GM23248 (cell line): ENCODE results near the gene RTN3. TPM values are rescaled to one million over a fixed set of nuclear protein-coding genes. Genes with fewer than 3 reads are reported as not detected.

ENCODE experiments used
- DNase-seq: peaks from one replicate; pipeline ENCODE4 v3.0.0-alpha.2; 2015
- H2AFZ ChIP-seq: fragments of 200-600 bp; sonication (generic); 2 replicates; pipeline ENCODE4 v1.6.1; 2016; ENCODE audit warnings: antibody characterized with exemption
- H3F3A ChIP-seq: fragments of 200-600 bp; sonication (generic); 2 replicates; pipeline ENCODE4 v1.6.1; 2016; ENCODE audit warnings: mild to moderate bottlenecking, antibody characterized with exemption, mixed run types; ENCODE audit not compliant: insufficient read depth
- H3K27ac ChIP-seq: fragments of 200-600 bp; sonication (generic); 2 replicates; pipeline ENCODE4 v1.5.1; 2016; ENCODE audit warnings: mild to moderate bottlenecking
- H3K27me3 ChIP-seq: fragments of 200-600 bp; sonication (generic); replicated peaks from 2 replicates; pipeline ENCODE4 v1.6.1; 2016; ENCODE audit warnings: mild to moderate bottlenecking; ENCODE audit not compliant: insufficient read depth
- H3K36me3 ChIP-seq: fragments of 200-600 bp; sonication (generic); 2 replicates; pipeline ENCODE4 v1.6.1; 2016; ENCODE audit warnings: low read depth, mild to moderate bottlenecking
- H3K4me1 ChIP-seq: fragments of 200-600 bp; sonication (generic); 2 replicates; pipeline ENCODE4 v1.6.1; 2016; ENCODE audit warnings: mild to moderate bottlenecking; ENCODE audit not compliant: insufficient read depth
- H3K4me2 ChIP-seq: fragments of 200-600 bp; sonication (generic); one replicate; pipeline ENCODE4 v1.6.1; 2016; ENCODE audit warnings: mild to moderate bottlenecking; ENCODE audit not compliant: unreplicated experiment
- H3K4me3 ChIP-seq: fragments of 200-600 bp; sonication (generic); 2 replicates; pipeline ENCODE4 v1.5.1; 2016; ENCODE audit warnings: mild to moderate bottlenecking
- H3K79me2 ChIP-seq: fragments of 200-600 bp; sonication (generic); 2 replicates; pipeline ENCODE4 v1.6.1; 2016; ENCODE audit warnings: mild to moderate bottlenecking; ENCODE audit not compliant: insufficient read depth
- H3K9ac ChIP-seq: fragments of 200-600 bp; sonication (generic); 2 replicates; pipeline ENCODE4 v1.6.1; 2016; ENCODE audit warnings: mild to moderate bottlenecking
- H3K9me2 ChIP-seq: fragments of 200-600 bp; sonication (generic); 2 replicates; pipeline ENCODE4 v1.6.1; 2016; ENCODE audit warnings: mixed run types, mild to moderate bottlenecking, moderate library complexity; ENCODE audit not compliant: insufficient read depth
- H3K9me3 ChIP-seq: fragments of 200-600 bp; sonication (generic); one replicate; pipeline ENCODE4 v1.6.1; 2017; ENCODE audit warnings: low read depth
- H4K20me1 ChIP-seq: fragments of 200-600 bp; sonication (generic); 2 replicates; pipeline ENCODE4 v1.6.0; 2016; ENCODE audit not compliant: insufficient read depth
- EZH2 ChIP-seq: fragments of 200-600 bp; sonication (generic); IDR thresholded peaks from 2 replicates; pipeline ENCODE4 v1.6.1; 2018; ENCODE audit warnings: antibody characterized with exemption, mild to moderate bottlenecking; ENCODE audit not compliant: insufficient read depth, poor library complexity, severe bottlenecking
- EZH2phosphoT487 ChIP-seq: fragments of 200-600 bp; sonication (generic); IDR thresholded peaks from 2 replicates; pipeline ENCODE4 v1.6.1; 2018; ENCODE audit warnings: antibody characterized with exemption, moderate library complexity, mild to moderate bottlenecking, low read depth; ENCODE audit not compliant: insufficient read depth
- WGBS, 2 experiments: methylation state at CpG; one replicate each; pipeline ENCODE4 v1.1.6; 2015 to 2017; ENCODE audit warnings: low lambda C conversion rate in 2 of 2, low coverage in 1 of 2; ENCODE audit errors: missing lambda C conversion rate in 2 of 2; 5-methylcytosine and 5-hydroxymethylcytosine counted together
- in situ Hi-C: fragments of 300-500 bp; cut with MboI; formaldehyde crosslinking; loops from 2 replicates; pipeline ENCODE4 v1.15.0; 2020
- polyA plus RNA-seq: library from polyadenylated mRNA; unstranded; fragments of >200 nt; fragmentation: Nextera tagmentation; extraction: Ambion mirVana; gene quantifications from 2 replicates; pipeline ENCODE4 v1.2.1, GENCODE V29; 2016
- total RNA-seq: library from RNA; depleted of rRNA; stranded (reverse); fragments of >200 nt; shearing (Covaris generic); gene quantifications from 2 replicates; pipeline ENCODE4 v1.2.3, GENCODE V29; 2014

Gene RTN3
- total and polyA plus RNA-seq, 2 experiments from 2014 or later, result 113 to 123 TPM

GRCh38 chr11:63762654-63763495 lies 81.6 kb downstream of the RTN3 start:
- TF ChIP-seq EZH2 (no peak), EZH2phosphoT487 (no peak)
- H2AFZ ChIP-seq, result no peak overlapping the region
- H3K4me2 ChIP-seq, result no peak overlapping the region
- no peaks in the 10 kb centered on the region for H3K9me2 ChIP-seq
- H4K20me1 ChIP-seq, result no peaks in the 10 kb centered on the region
- DNase-seq, result no peak
- no peak overlapping the region for H3K27ac ChIP-seq
- peaks cover 24% of the 10 kb centered on the region for H3K79me2 ChIP-seq
- H3K27me3 ChIP-seq, result no peaks in the 10 kb centered on the region
- H3K9me3 ChIP-seq, result no peaks in the 10 kb centered on the region
- WGBS, 2 experiments, result 55 to 59% methylated on average over 51 to 89 of the region's 96 CpGs
- H3K4me3 ChIP-seq, result no peak overlapping the region
- H3K4me1 ChIP-seq, result 0 out of 2 replicates have a peak, but pooled peaks cover 3% of the 10 kb centered on the region
- in situ Hi-C loops, result no loop called here
- no peak overlapping the region for H3K9ac ChIP-seq
- peaks cover 12% of the 10 kb centered on the region for H3K36me3 ChIP-seq
- peaks cover 28% of the 10 kb centered on the region for H3F3A ChIP-seq

GRCh38 chr11:63763496-63764339 lies 82.4 kb downstream of the RTN3 start:
- Histone ChIP-seq H3K27me3 (no peaks in the 10 kb centered on the region), H3K36me3 (0 out of 2 replicates have a peak, but pooled peaks cover 5% of the 10 kb centered on the region), H3K4me2 (no peak overlapping the region), H3K9me2 (no peaks in the 10 kb centered on the region), H4K20me1 (no peaks in the 10 kb centered on the region), H3K9me3 (no peaks in the 10 kb centered on the region), H3K4me3 (no peak overlapping the region), H3K27ac (no peak overlapping the region), H3K9ac (no peak overlapping the region), H3F3A (peaks cover 21% of the 10 kb centered on the region), H3K4me1 (0 out of 2 replicates have a peak, but pooled peaks cover 3% of the 10 kb centered on the region), H2AFZ (no peak overlapping the region), H3K79me2 (peaks cover 24% of the 10 kb centered on the region)
- TF ChIP-seq EZH2phosphoT487 (no peak), EZH2 (no peak)
- DNase-seq, result no peak
- 87 to 90% methylated on average over 10 to 82 of the region's 82 CpGs for WGBS, 2 experiments
- in situ Hi-C loops, result no loop called here

- Histone ChIP-seq H3K9me2 (no peaks in the 10 kb centered on the region), H3K27ac (no peak overlapping the region), H2AFZ (no peak overlapping the region), H3K4me1 (0 out of 2 replicates have a peak, but pooled peaks cover 3% of the 10 kb centered on the region), H3K4me2 (no peak overlapping the region), H3K79me2 (peaks cover 24% of the 10 kb centered on the region), H3K4me3 (no peak overlapping the region), H3K9me3 (no peaks in the 10 kb centered on the region), H4K20me1 (no peaks in the 10 kb centered on the region), H3F3A (peaks cover 21% of the 10 kb centered on the region), H3K9ac (no peak overlapping the region), H3K36me3 (0 out of 2 replicates have a peak, but pooled peaks cover 3% of the 10 kb centered on the region), H3K27me3 (no peaks in the 10 kb centered on the region)
- no peak for TF ChIP-seq EZH2
- no peak for TF ChIP-seq EZH2phosphoT487
- 88% methylated on average over 23 of the region's 23 CpGs; no CpG with 5 or more reads in 1 of the 2 experiments for WGBS, 2 experiments
- in situ Hi-C loops, result no loop called here
- no peak for DNase-seq
Measured at GRCh38 chr11:63764340-63764678, 83.0 kb downstream of the RTN3 start.

- 90 to 93% methylated on average over 11 to 24 of the region's 30 CpGs for WGBS, 2 experiments
- peaks cover 19% of the 10 kb centered on the region for H3F3A ChIP-seq
- no peaks in the 10 kb centered on the region for H3K36me3 ChIP-seq
- H3K9me2 ChIP-seq, result no peaks in the 10 kb centered on the region
- no peak overlapping the region for H3K4me3 ChIP-seq
- no peak overlapping the region for H3K27ac ChIP-seq
- H3K79me2 ChIP-seq, result peaks cover 24% of the 10 kb centered on the region
- H3K27me3 ChIP-seq, result no peaks in the 10 kb centered on the region
- TF ChIP-seq EZH2 (no peak), EZH2phosphoT487 (no peak)
- H2AFZ ChIP-seq, result no peak overlapping the region
- no peak overlapping the region for H3K4me2 ChIP-seq
- no peaks in the 10 kb centered on the region for H3K9me3 ChIP-seq
- DNase-seq, result no peak
- H3K9ac ChIP-seq, result no peak overlapping the region
- H4K20me1 ChIP-seq, result no peaks in the 10 kb centered on the region
- in situ Hi-C loops, result no loop called here
- 0 out of 2 replicates have a peak, but pooled peaks cover 3% of the 10 kb centered on the region for H3K4me1 ChIP-seq
Measured at GRCh38 chr11:63764679-63765647, 83.7 kb downstream of the RTN3 start.
